WERI-Rb-1 (cell line): ENCODE measurements around the gene SFTPB.
"Not testable (repeated sequence)": the region's sequence is repeated elsewhere in the genome, so short reads cannot be mapped to it uniquely, and the experiment has no call there.

Source experiments
- DNase-seq: peaks from one replicate; pipeline ENCODE4 v3.0.0-alpha.2; 2020
- H3K27ac ChIP-seq: fragments of 250-450 bp; sonication (Bioruptor Pico); 2 replicates; pipeline ENCODE4 v1.5.1; 2020; ENCODE audit warnings: mild to moderate bottlenecking, moderate library complexity
- H3K27me3 ChIP-seq: fragments of 250-450 bp; sonication (Bioruptor Pico); 2 replicates; pipeline ENCODE4 v1.5.1; 2021; ENCODE audit warnings: mild to moderate bottlenecking, low read depth, moderate library complexity; ENCODE audit not compliant: insufficient read depth, severe bottlenecking
- H3K36me3 ChIP-seq: fragments of 250-450 bp; sonication (Bioruptor Pico); 2 replicates; pipeline ENCODE4 v1.5.1; 2020; ENCODE audit warnings: mild to moderate bottlenecking, moderate library complexity
- H3K4me3 ChIP-seq: 2 replicates; pipeline ENCODE4 v1.5.1; 2011; ENCODE audit warnings: low read depth, mild to moderate bottlenecking, control low read depth, low read length
- H3K9me3 ChIP-seq: fragments of 250-450 bp; sonication (Bioruptor Pico); 2 replicates; pipeline ENCODE4 v1.5.1; 2021; ENCODE audit warnings: mild to moderate bottlenecking, moderate library complexity; ENCODE audit not compliant: severe bottlenecking
- CTCF ChIP-seq: IDR thresholded peaks from 2 replicates; pipeline ENCODE4 v1.5.1; 2011; ENCODE audit warnings: low read depth, mild to moderate bottlenecking, control low read depth, inconsistent platforms, low read length

The SFTPB gene

GRCh38 chr2:85673716-85674375 lies 5.8 kb upstream of the SFTPB start:
- TF ChIP-seq CTCF = no peak
- no peaks in the 10 kb centered on the region for H3K9me3 ChIP-seq
- H3K27me3 ChIP-seq = no peaks in the 10 kb centered on the region
- H3K36me3 ChIP-seq = no peaks in the 10 kb centered on the region
- no peak for DNase-seq
- no peak overlapping the region for H3K4me3 ChIP-seq
- no peak overlapping the region for H3K27ac ChIP-seq

GRCh38 chr2:85672456-85672855 lies 4.5 kb upstream of the SFTPB start:
- H3K9me3 ChIP-seq = no peaks in the 10 kb centered on the region
- no peak for TF ChIP-seq CTCF
- H3K27me3 ChIP-seq = no peaks in the 10 kb centered on the region
- no peaks in the 10 kb centered on the region for H3K36me3 ChIP-seq
- no peak overlapping the region for H3K4me3 ChIP-seq
- H3K27ac ChIP-seq = no peak overlapping the region
- no peak for DNase-seq

GRCh38 chr2:85670416-85670815 lies 2.4 kb upstream of the SFTPB start:
- not testable (repeated sequence) for H3K9me3 ChIP-seq, DNase-seq, H3K36me3 ChIP-seq, H3K27ac ChIP-seq, H3K4me3 ChIP-seq, H3K27me3 ChIP-seq

GRCh38 chr2:85669549-85669948 lies 1.6 kb upstream of the SFTPB start:
- no peak for DNase-seq
- Histone ChIP-seq H3K4me3 (no peak overlapping the region), H3K36me3 (no peaks in the 10 kb centered on the region), H3K9me3 (no peaks in the 10 kb centered on the region), H3K27me3 (no peaks in the 10 kb centered on the region), H3K27ac (no peak overlapping the region)
- TF ChIP-seq CTCF = no peak

GRCh38 chr2:85668857-85669142 lies 801 bp upstream of the SFTPB start:
- no peak overlapping the region for H3K4me3 ChIP-seq
- no peaks in the 10 kb centered on the region for H3K9me3 ChIP-seq

GRCh38 chr2:85667561-85668008 lies 414 bp downstream of the SFTPB start:
- TF ChIP-seq CTCF = no peak
- Histone ChIP-seq H3K4me3 (no peak overlapping the region), H3K27me3 (no peaks in the 10 kb centered on the region), H3K9me3 (no peaks in the 10 kb centered on the region), H3K36me3 (no peaks in the 10 kb centered on the region), H3K27ac (no peak overlapping the region)
- DNase-seq = no peak

More at GRCh38 chr2:85668857-85669142, 801 bp upstream of the SFTPB start:
- H3K27me3 ChIP-seq = no peaks in the 10 kb centered on the region
- TF ChIP-seq CTCF = no peak
- no peak for DNase-seq
- H3K27ac ChIP-seq = no peak overlapping the region
- H3K36me3 ChIP-seq = no peaks in the 10 kb centered on the region
